GM23248 (cell line): ENCODE measurements around the gene BEST2.

ENCODE experiments used
- EZH2 ChIP-seq: fragments of 200-600 bp; sonication (generic); IDR thresholded peaks from 2 replicates; pipeline ENCODE4 v1.6.1; 2018; ENCODE audit warnings: antibody characterized with exemption, mild to moderate bottlenecking; ENCODE audit not compliant: insufficient read depth, poor library complexity, severe bottlenecking
- EZH2phosphoT487 ChIP-seq: fragments of 200-600 bp; sonication (generic); IDR thresholded peaks from 2 replicates; pipeline ENCODE4 v1.6.1; 2018; ENCODE audit warnings: antibody characterized with exemption, moderate library complexity, mild to moderate bottlenecking, low read depth; ENCODE audit not compliant: insufficient read depth

- TF ChIP-seq EZH2 (no peak), EZH2phosphoT487 (no peak)
These were observed 27.8 kb upstream of the BEST2 start, which contains the start of gene TNPO2 for GRCh38 chr19:12723641-12724426.
